A549 (cell line): ENCODE results near the gene ICE2. TPM values are rescaled to one million over a fixed set of nuclear protein-coding genes. Genes with fewer than 3 reads are reported as not detected.

Source experiments
- ATAC-seq, 2 experiments: fragments of 200-7000 bp in 1 of 2; fragments of >200 bp in 1 of 2; cut with Nextera tagmentation in 1 of 2; cut with Tn5 transposase in 1 of 2; 3 replicates each; pipeline versions ENCODE4 v1.8.0 to v1.9.1; 2018 to 2020; ENCODE audit warnings: mild to moderate bottlenecking in 1 of 2, moderate library complexity in 1 of 2
- CTCF ChIA-PET: fragments of 300-600 bp; sonication (Branson Sonifier 250); formaldehyde crosslinking; extraction: SDS; loops from one replicate; lab custom pipeline; 2021; ENCODE audit warnings: antibody characterized with exemption, inconsistent platforms; lab: Yijun Ruan, JAX
- POLR2A ChIA-PET: fragments of 350-600 bp; formaldehyde crosslinking; extraction: SDS; loops from one replicate; lab custom pipeline; 2021; ENCODE audit warnings: antibody characterized with exemption, inconsistent platforms; lab: Yijun Ruan, JAX
- DNase-seq, 2 experiments: peaks; one replicate each; pipeline versions ENCODE4 v3.0.0 to v3.0.0-alpha.2; 2011 to 2016; ENCODE audit warnings: low read depth in 1 of 2, low spot score in 1 of 2
- FAIRE-seq: peaks from 2 replicates; lab custom pipeline; 2011; peaks lifted over from hg19 to GRCh38; lab: Jason Lieb, UNC
- H3K27ac ChIP-seq, 2 experiments: fragments of >200 bp; sonication (Bioruptor Twin); formaldehyde crosslinking; 3 replicates each; pipeline ENCODE4 v1.5.1; 2016 to 2017
- H3K4me1 ChIP-seq: fragments of >200 bp; sonication (Bioruptor Twin); formaldehyde crosslinking; 3 replicates; pipeline ENCODE4 v1.6.1; 2016
- H3K4me2 ChIP-seq: fragments of >200 bp; sonication (Bioruptor Twin); formaldehyde crosslinking; 3 replicates; pipeline ENCODE4 v1.6.1; 2016
- H3K4me3 ChIP-seq: fragments of >200 bp; sonication (Bioruptor Twin); formaldehyde crosslinking; 3 replicates; pipeline ENCODE4 v1.5.1; 2016
- H3K9me3 ChIP-seq: fragments of >200 bp; sonication (Bioruptor Twin); formaldehyde crosslinking; 3 replicates; pipeline ENCODE4 v1.6.1; 2016
- ATOH8 ChIP-seq: fragments of 250-450 bp; sonication (Bioruptor Pico); IDR thresholded peaks from 2 replicates; pipeline ENCODE4 v1.5.0; 2020; ENCODE audit warnings: low read depth, mild to moderate bottlenecking, moderate library complexity
- BHLHE40 ChIP-seq: IDR thresholded peaks from 2 replicates; pipeline ENCODE4 v1.6.1; 2012; ENCODE audit warnings: low read depth, low read length, inconsistent platforms
- CBX2 ChIP-seq: fragments of 200-600 bp; sonication (generic); IDR thresholded peaks from 2 replicates; pipeline ENCODE4 v1.6.1; 2016; ENCODE audit warnings: low read depth, mild to moderate bottlenecking, borderline replicate concordance
- CHD2 ChIP-seq: fragments of 150-350 bp; IDR thresholded peaks from 2 replicates; pipeline ENCODE4 v1.6.1; 2014; ENCODE audit warnings: low read length; ENCODE audit not compliant: partially characterized antibody
- CHD4 ChIP-seq: fragments of 200-600 bp; sonication (generic); IDR thresholded peaks from 2 replicates; pipeline ENCODE4 v1.6.1; 2016; ENCODE audit warnings: antibody characterized with exemption, mild to moderate bottlenecking, borderline replicate concordance
- FOSB ChIP-seq: fragments of 250-450 bp; sonication (Bioruptor Pico); IDR thresholded peaks from 2 replicates; pipeline ENCODE4 v1.5.0; 2020; ENCODE audit warnings: mild to moderate bottlenecking, moderate library complexity
- HDAC2 ChIP-seq: fragments of 200-600 bp; sonication (generic); IDR thresholded peaks from 2 replicates; pipeline ENCODE4 v1.6.1; 2016
- HOXA7 ChIP-seq: fragments of 250-450 bp; sonication (Bioruptor Pico); IDR thresholded peaks from 2 replicates; pipeline ENCODE4 v1.5.0; 2020; ENCODE audit warnings: mild to moderate bottlenecking, moderate library complexity
- HOXB5 ChIP-seq: fragments of 250-450 bp; sonication (Bioruptor Pico); IDR thresholded peaks from 2 replicates; pipeline ENCODE4 v1.5.0; 2020; ENCODE audit warnings: mild to moderate bottlenecking, moderate library complexity
- JUN ChIP-seq, 2 experiments: fragments of >200 bp; sonication (Bioruptor Twin); formaldehyde crosslinking; IDR thresholded peaks; 2 replicates in 1 of 2; 3 replicates in 1 of 2; pipeline ENCODE4 v1.6.1; 2016 to 2017
- JUNB ChIP-seq: fragments of >200 bp; sonication (Bioruptor Twin); formaldehyde crosslinking; IDR thresholded peaks from 2 replicates; pipeline ENCODE4 v1.6.1; 2016
- KDM5A ChIP-seq: fragments of 200-600 bp; sonication (generic); IDR thresholded peaks from 2 replicates; pipeline ENCODE4 v1.6.1; 2016; ENCODE audit warnings: antibody characterized with exemption, mild to moderate bottlenecking
- MAFK ChIP-seq: fragments of 450-650 bp; IDR thresholded peaks from 2 replicates; pipeline ENCODE4 v1.6.1; 2014; ENCODE audit not compliant: partially characterized antibody
- NPAS2 ChIP-seq: fragments of 250-450 bp; sonication (Bioruptor Pico); IDR thresholded peaks from 2 replicates; pipeline ENCODE4 v1.8.0; 2022; ENCODE audit warnings: mild to moderate bottlenecking, moderate library complexity, borderline replicate concordance
- PHF8 ChIP-seq: fragments of 200-600 bp; sonication (generic); IDR thresholded peaks from 2 replicates; pipeline ENCODE4 v1.6.1; 2016; ENCODE audit warnings: low read depth, mild to moderate bottlenecking, antibody characterized with exemption, moderate library complexity, borderline replicate concordance
- POLR2A ChIP-seq: IDR thresholded peaks from 2 replicates; pipeline ENCODE4 v1.6.1; 2012; ENCODE audit warnings: mild to moderate bottlenecking, low read length
- REST ChIP-seq: fragments of 200-600 bp; sonication (generic); IDR thresholded peaks from 2 replicates; pipeline ENCODE4 v1.6.1; 2016; ENCODE audit warnings: antibody characterized with exemption, mild to moderate bottlenecking, moderate library complexity
- RFX5 ChIP-seq: fragments of 450-650 bp; IDR thresholded peaks from 2 replicates; pipeline ENCODE4 v1.7.1; 2014; ENCODE audit warnings: antibody characterized with exemption, mild to moderate bottlenecking, moderate library complexity
- RNF2 ChIP-seq: fragments of 200-600 bp; sonication (generic); IDR thresholded peaks from 2 replicates; pipeline ENCODE4 v1.6.1; 2016; ENCODE audit warnings: low read depth, mild to moderate bottlenecking, antibody characterized with exemption, moderate library complexity, borderline replicate concordance
- ZC3H11A ChIP-seq: fragments of 450-650 bp; IDR thresholded peaks from 2 replicates; pipeline ENCODE4 v1.6.1; 2014; ENCODE audit warnings: antibody characterized with exemption, mild to moderate bottlenecking
- ZFP36 ChIP-seq: fragments of 450-650 bp; IDR thresholded peaks from 2 replicates; pipeline ENCODE4 v1.6.1; 2014; ENCODE audit warnings: borderline replicate concordance; ENCODE audit not compliant: partially characterized antibody
- WGBS: methylation state at CpG from one replicate; pipeline ENCODE4 v1.1.6; 2017; ENCODE audit errors: missing lambda C conversion rate; 5-methylcytosine and 5-hydroxymethylcytosine counted together
- polyA plus RNA-seq, 4 experiments: library from polyadenylated mRNA; depleted of rRNA in 3 of 4; stranded (reverse); fragments of >200 nt; fragmentation: RNase III in 1 of 4; extraction: RNeasy Plus Mini Kit Qiagen cat#74134 plus additional on column Dnase treatment in 1 of 4; gene quantifications; 2 replicates in 3 of 4; 3 replicates in 1 of 4; pipeline ENCODE4 v1.2.3, GENCODE V29; 2011 to 2017
- TF ChIP-seq, protein P1 (sequence below): fragments of >200 bp; sonication (Bioruptor Twin); formaldehyde crosslinking; IDR thresholded peaks from 3 replicates; pipeline ENCODE4 v1.5.1; 2016

The ICE2 gene
- polyA plus RNA-seq, 2 of the 4 experiments (the other 2 are of a cell fraction): 43.1 to 87.6 TPM

DNA sequence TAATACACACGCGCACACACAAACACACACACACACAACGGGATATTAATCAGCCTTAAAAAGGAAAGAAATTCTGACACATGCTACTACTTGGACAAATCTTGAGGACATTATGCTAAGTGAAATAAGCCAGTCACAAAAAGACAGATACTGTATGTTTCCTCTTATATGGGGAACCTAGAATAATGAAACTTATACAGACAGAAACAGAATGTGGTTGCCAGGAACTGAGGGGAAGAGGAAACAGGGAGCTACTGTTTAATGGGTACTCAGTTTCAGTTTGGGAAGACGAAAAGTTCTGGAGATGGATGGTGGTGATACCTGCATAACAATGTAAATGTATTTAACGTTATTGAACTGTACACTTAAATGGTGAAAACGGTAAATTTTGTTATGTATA is 20.2 kb downstream of the ICE2 start:
- 91% methylated on average over 6 of the region's 6 CpGs for WGBS
- no peak overlapping the region for H3K27ac ChIP-seq

GRCh38 chr15:60457985-60458384 is 21.0 kb downstream of the ICE2 start:
- DNase-seq (no peak), ATAC-seq (no peak), FAIRE-seq (peak; percentile 13)
- 86% methylated on average over 3 of the region's 3 CpGs for WGBS
- TF ChIP-seq BHLHE40 (no peak), MAFK (peak; percentile 65)
- ChIA-PET POLR2A (no interaction called here), CTCF (interaction anchor here (1.3 kb wide), 1 partner anchor 63 kb away, joined by 3 read pairs; no protein-coding TSS in a partner anchor)
- H3K4me1 ChIP-seq: peaks cover 18% of the 10 kb centered on the region
- H3K4me2 ChIP-seq: peak overlapping the region; percentile 27; the same call in 1 of the 3 replicates
- no peaks in the 10 kb centered on the region for H3K9me3 ChIP-seq
- no peak overlapping the region for H3K27ac ChIP-seq
- H3K4me3 ChIP-seq: no peak overlapping the region

More for the DNA sequence above, 20.2 kb downstream of the ICE2 start:
- ChIA-PET CTCF (interaction anchor here (0.7 to 1.3 kb wide), 2 partner anchors 62 to 100 kb away, joined by 3 read pairs; no protein-coding TSS in a partner anchor), POLR2A (no interaction called here)
- H3K4me3 ChIP-seq: no peak overlapping the region
- TF ChIP-seq FOSB (no peak), PHF8 (no peak), HOXB5 (CRISPR knock-in tag) (no peak), ZC3H11A (no peak), POLR2A (no peak), JUN (IDR thresholded peaks at IDR 0.05) (no peak), HOXA7 (CRISPR knock-in tag) (no peak), RFX5 (no peak), CHD2 (no peak), ATOH8 (CRISPR knock-in tag) (no peak), JUNB (no peak)
- TF ChIP-seq, protein P1, sequence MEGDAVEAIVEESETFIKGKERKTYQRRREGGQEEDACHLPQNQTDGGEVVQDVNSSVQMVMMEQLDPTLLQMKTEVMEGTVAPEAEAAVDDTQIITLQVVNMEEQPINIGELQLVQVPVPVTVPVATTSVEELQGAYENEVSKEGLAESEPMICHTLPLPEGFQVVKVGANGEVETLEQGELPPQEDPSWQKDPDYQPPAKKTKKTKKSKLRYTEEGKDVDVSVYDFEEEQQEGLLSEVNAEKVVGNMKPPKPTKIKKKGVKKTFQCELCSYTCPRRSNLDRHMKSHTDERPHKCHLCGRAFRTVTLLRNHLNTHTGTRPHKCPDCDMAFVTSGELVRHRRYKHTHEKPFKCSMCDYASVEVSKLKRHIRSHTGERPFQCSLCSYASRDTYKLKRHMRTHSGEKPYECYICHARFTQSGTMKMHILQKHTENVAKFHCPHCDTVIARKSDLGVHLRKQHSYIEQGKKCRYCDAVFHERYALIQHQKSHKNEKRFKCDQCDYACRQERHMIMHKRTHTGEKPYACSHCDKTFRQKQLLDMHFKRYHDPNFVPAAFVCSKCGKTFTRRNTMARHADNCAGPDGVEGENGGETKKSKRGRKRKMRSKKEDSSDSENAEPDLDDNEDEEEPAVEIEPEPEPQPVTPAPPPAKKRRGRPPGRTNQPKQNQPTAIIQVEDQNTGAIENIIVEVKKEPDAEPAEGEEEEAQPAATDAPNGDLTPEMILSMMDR: no peak
- FAIRE-seq (peak; percentile 94), DNase-seq (no peak), ATAC-seq (no peak)
- H3K4me1 ChIP-seq: peaks cover 18% of the 10 kb centered on the region
- H3K4me2 ChIP-seq: no peak overlapping the region
- no peaks in the 10 kb centered on the region for H3K9me3 ChIP-seq

GRCh38 chr15:60454824-60455223 is 24.1 kb downstream of the ICE2 start:
- ChIA-PET POLR2A (no interaction called here), CTCF (interaction anchor here (1.2 to 1.8 kb wide), 2 partner anchors 9 to 10 kb away, joined by 3 to 13 read pairs; no protein-coding TSS in a partner anchor)
- Histone ChIP-seq H3K9me3 (no peaks in the 10 kb centered on the region), H3K4me3 (no peak overlapping the region), H3K4me1 (peaks cover 18% of the 10 kb centered on the region), H3K4me2 (no peak overlapping the region), H3K27ac (no peak overlapping the region)
- whole genome bisulfite sequencing: 72% methylated on average over 2 of the region's 2 CpGs
- no peak for DNase-seq
- TF ChIP-seq ZC3H11A (no peak), CBX2 (no peak), NPAS2 (no peak), REST (no peak), KDM5A (no peak), RNF2 (no peak), ZFP36 (no peak), HOXB5 (CRISPR knock-in tag) (no peak), MAFK (no peak), CHD2 (no peak), HDAC2 (no peak), CHD4 (no peak)
- FAIRE-seq: peak; percentile 79
- ATAC-seq: no peak
